HFFc6 (cell line): ENCODE measurements around the gene BIVM. TPM values are rescaled to one million over a fixed set of nuclear protein-coding genes. Genes with fewer than 3 reads are reported as not detected.

Source experiments
- DNase-seq: peaks from one replicate; pipeline ENCODE4 v3.0.0-alpha.2; 2018
- H3K27ac Mint-ChIP-seq: 2 replicates; pipeline ENCODE4 v1.8.0; 2020; ENCODE audit warnings: mild to moderate bottlenecking, mixed read lengths
- H3K27me3 Mint-ChIP-seq: 2 replicates; pipeline ENCODE4 v1.8.0; 2021; ENCODE audit warnings: mild to moderate bottlenecking, moderate library complexity, mixed read lengths; ENCODE audit not compliant: insufficient read depth
- H3K36me3 Mint-ChIP-seq: 2 replicates; pipeline ENCODE4 v1.8.0; 2021; ENCODE audit warnings: low read depth, mixed read lengths
- H3K4me1 Mint-ChIP-seq: 2 replicates; pipeline ENCODE4 v1.8.0; 2020; ENCODE audit warnings: low read depth, mixed read lengths
- H3K4me3 Mint-ChIP-seq: 2 replicates; pipeline ENCODE4 v1.8.0; 2020; ENCODE audit warnings: mild to moderate bottlenecking, moderate library complexity, mixed read lengths
- H3K9me3 Mint-ChIP-seq: 2 replicates; pipeline ENCODE4 v1.8.0; 2020; ENCODE audit warnings: mild to moderate bottlenecking, mixed read lengths
- total RNA-seq, 6 experiments: library from RNA; stranded (reverse); fragmentation: NEBNext Ultra II Directional; extraction: Animal tissue kit (Norgen Biotek cat#: 25700); gene quantifications; 2 replicates in 1 of 6; 3 replicates in 5 of 6; pipeline ENCODE4 v1.2.3, GENCODE V29; 2021
- TF ChIP-seq, protein P1 (sequence below): fragments of 200-600 bp; sonication (generic); IDR thresholded peaks from 2 replicates; pipeline ENCODE4 v1.5.0; 2021; ENCODE audit warnings: antibody characterized with exemption, mild to moderate bottlenecking

The BIVM gene
- total RNA-seq, 6 experiments from 2014 or later, result 16.6 to 24.0 (median 18.9) TPM

DNA sequence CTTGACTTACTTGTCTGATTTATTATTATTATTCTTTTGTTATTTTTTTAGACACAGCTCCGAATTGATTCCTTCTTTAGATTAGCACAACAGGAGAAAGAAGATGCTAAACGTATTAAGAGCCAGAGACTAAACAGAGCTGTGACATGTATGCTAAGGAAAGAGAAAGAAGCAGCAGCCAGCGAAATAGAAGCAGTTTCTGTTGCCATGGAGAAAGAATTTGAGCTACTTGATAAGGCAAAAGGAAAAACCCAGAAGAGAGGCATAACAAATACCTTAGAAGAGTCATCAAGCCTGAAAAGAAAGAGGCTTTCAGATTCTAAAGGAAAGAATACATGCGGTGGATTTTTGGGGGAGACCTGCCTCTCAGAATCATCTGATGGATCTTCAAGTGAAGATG lies 76.3 kb downstream of the BIVM start:
- Mint-ChIP-seq H3K27ac (no peak overlapping the region), H3K9me3 (no peaks in the 10 kb centered on the region), H3K27me3 (no peaks in the 10 kb centered on the region), H3K36me3 (peaks cover 21% of the 10 kb centered on the region), H3K4me1 (peaks cover 19% of the 10 kb centered on the region), H3K4me3 (no peak overlapping the region)
- no peak for DNase-seq
- TF ChIP-seq, protein P1, sequence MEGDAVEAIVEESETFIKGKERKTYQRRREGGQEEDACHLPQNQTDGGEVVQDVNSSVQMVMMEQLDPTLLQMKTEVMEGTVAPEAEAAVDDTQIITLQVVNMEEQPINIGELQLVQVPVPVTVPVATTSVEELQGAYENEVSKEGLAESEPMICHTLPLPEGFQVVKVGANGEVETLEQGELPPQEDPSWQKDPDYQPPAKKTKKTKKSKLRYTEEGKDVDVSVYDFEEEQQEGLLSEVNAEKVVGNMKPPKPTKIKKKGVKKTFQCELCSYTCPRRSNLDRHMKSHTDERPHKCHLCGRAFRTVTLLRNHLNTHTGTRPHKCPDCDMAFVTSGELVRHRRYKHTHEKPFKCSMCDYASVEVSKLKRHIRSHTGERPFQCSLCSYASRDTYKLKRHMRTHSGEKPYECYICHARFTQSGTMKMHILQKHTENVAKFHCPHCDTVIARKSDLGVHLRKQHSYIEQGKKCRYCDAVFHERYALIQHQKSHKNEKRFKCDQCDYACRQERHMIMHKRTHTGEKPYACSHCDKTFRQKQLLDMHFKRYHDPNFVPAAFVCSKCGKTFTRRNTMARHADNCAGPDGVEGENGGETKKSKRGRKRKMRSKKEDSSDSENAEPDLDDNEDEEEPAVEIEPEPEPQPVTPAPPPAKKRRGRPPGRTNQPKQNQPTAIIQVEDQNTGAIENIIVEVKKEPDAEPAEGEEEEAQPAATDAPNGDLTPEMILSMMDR, result no peak

DNA sequence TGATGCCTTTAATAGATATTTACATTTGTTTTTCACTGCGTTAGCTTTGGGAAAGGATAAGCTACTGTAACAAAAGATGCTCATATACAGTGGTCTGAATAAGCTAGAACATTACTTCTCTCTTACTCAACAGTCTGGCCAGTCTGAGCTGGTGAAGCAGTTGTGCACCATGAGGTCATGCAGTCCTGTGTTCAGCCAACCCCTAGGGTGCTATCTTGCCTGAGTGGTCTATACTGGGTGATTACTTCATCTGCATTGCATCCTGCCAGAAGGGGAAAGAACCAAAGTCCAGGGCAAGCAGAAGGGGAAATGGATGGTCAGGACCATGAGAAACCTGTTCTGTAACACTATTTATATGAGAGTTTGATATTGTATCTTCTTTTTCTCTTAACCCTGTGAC lies 78.4 kb downstream of the BIVM start:
- Mint-ChIP-seq H3K27me3 (no peaks in the 10 kb centered on the region), H3K4me3 (no peak overlapping the region), H3K9me3 (no peaks in the 10 kb centered on the region), H3K27ac (no peak overlapping the region), H3K4me1 (peaks cover 4% of the 10 kb centered on the region), H3K36me3 (peaks cover 15% of the 10 kb centered on the region)
- no peak for DNase-seq
- TF ChIP-seq, protein P1, result no peak

DNA sequence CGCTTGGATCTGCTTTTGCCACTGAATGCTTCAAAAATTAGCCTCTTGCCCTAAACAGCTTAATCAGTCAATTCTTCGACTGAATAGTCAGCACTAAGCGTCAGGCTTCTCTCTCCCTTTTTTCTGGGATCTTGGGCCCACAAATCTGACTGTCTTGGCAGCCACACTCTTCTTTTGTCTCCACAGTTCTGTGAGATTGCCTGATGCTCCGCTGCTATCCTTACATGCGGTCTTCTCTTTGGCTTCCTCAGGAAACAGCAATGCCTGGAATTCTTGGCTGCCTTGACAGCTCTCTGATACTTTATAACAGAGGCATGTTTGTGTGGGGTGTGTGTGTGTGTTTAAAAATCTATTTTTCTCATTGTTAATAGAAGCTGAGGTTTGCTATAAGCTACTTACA lies 79.6 kb downstream of the BIVM start:
- TF ChIP-seq, protein P1, result no peak
- Mint-ChIP-seq H3K27me3 (no peaks in the 10 kb centered on the region), H3K36me3 (peaks cover 11% of the 10 kb centered on the region), H3K9me3 (no peaks in the 10 kb centered on the region), H3K4me3 (no peak overlapping the region), H3K27ac (no peak overlapping the region), H3K4me1 (no peaks in the 10 kb centered on the region)
- no peak for DNase-seq

DNA sequence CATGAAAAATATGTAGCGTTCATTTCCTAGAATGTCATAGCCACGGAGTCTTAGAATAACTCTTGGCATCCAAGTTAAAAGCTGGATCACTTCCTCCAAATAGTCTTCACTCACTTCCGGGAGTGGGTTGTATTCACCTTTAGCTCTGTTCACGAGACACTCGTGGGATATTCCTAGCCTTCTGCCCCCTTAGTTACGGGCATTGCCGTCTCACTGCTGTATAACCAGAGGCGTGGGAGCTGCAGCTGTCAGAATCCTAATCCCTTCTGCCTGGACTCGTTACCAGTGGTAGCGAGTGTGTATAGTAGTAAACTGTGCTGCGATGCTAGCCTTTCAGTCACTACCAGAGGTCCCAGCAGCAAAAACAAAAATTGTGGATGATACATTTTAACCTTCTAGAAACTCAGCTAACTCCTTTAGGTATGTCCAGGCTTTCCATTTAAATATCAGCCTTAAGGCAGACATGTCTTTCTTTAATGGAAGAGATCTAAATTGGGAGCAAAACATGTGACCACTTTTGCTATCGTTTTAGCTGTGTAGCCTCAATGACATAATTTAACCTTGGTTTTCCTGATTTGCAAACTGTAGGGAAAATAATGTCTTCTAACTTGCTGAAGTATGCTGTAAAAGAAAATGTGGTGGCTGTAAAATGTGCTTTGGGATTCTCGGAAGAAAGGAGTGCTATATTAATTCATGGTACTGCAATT lies 81.0 kb downstream of the BIVM start:
- no peak for DNase-seq
- no peaks in the 10 kb centered on the region for H3K27me3 Mint-ChIP-seq
- no peaks in the 10 kb centered on the region for H3K9me3 Mint-ChIP-seq
- TF ChIP-seq, protein P1, result no peak
- no peaks in the 10 kb centered on the region for H3K4me1 Mint-ChIP-seq
- no peak overlapping the region for H3K4me3 Mint-ChIP-seq
- no peak overlapping the region for H3K27ac Mint-ChIP-seq
- H3K36me3 Mint-ChIP-seq, result peaks cover 8% of the 10 kb centered on the region

DNA sequence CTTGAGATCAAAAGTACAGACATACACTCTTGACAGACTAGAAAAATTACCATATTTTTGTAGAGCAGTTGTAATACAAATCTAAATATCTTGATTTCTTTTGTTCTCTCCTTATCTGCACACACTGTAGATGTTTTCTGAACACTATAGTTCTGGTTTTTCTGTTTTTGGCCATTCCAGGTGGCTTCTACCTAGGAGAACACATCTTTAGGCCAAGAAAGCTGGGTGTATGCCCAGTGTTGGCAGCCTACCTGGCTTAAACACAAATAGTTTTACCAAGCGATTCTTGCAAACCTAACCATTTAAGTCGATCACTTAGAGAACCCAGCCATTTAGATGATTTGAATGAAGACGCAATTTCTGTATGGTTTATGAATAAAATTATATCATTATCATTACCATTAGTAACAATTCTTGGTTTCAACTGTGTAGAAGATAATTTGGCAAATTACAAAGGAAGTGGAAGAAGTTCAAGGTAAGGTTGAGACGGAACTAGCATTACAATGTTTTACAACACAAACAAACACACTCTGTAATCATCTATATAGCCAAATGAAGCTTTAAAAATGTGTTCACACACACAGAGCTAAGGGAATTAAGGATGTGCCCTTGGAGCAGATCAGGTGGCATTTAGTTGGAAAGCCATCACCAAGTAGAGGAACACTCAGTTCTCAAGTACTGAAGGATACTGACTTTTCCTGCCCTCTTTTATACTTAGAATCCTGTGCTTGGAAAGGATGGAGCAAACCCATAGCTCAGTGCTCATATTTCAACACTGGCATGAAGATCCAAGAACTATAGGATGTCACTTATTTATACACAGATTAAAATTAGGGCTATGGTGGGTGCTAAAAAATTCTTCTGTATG lies 83.1 kb downstream of the BIVM start:
- Mint-ChIP-seq H3K36me3 (no peaks in the 10 kb centered on the region; the same call in 1 of the 2 replicates), H3K27ac (no peak overlapping the region), H3K4me1 (no peaks in the 10 kb centered on the region), H3K9me3 (no peaks in the 10 kb centered on the region), H3K4me3 (no peak overlapping the region), H3K27me3 (no peaks in the 10 kb centered on the region)
- no peak for DNase-seq
- TF ChIP-seq, protein P1, result no peak

Other genes with a start within 250 kb of the BIVM start
- gene TPP2, start 202.1 kb upstream of the BIVM start, total RNA-seq, result 10 to 100 TPM; 41.9 to 52.5 (median 44.6) TPM
- not detected for gene METTL21C, start 104.1 kb upstream of the BIVM start, total RNA-seq
- gene TEX30, start 25.3 kb upstream of the BIVM start, total RNA-seq, result 10 to 100 TPM in 5 of 6 experiments, 1 to 10 TPM in 1; 9.0 to 19.4 (median 16.2) TPM
- 10 to 100 TPM; 12.0 to 26.8 (median 13.8) TPM for gene POGLUT2, start 143 bp upstream of the BIVM start, total RNA-seq
- gene ERCC5, start 46.9 kb downstream of the BIVM start, total RNA-seq, result 10 to 100 TPM; 54.1 to 64.4 (median 59.8) TPM